ENCODE measurements around the gene ABCF1. TPM values are rescaled to one million over a fixed set of nuclear protein-coding genes. Genes with fewer than 3 reads are reported as not detected.
"Not testable (repeated sequence)": the region's sequence is repeated elsewhere in the genome, so short reads cannot be mapped to it uniquely, and the experiment has no call there.

The ABCF1 gene
- total RNA-seq: 10 to 100 TPM; 42.3 to 49.2 TPM

- Histone ChIP-seq H3K36me3 (no peaks in the 10 kb centered on the region), H3K27ac (peak within 1 kb of the TSS; percentile 88 to 90), H3K27me3 (replicated peaks; ENCODE audit: insufficient read depth) (no peaks in the 10 kb centered on the region), H3K9me3 (no peaks in the 10 kb centered on the region), H3K4me3 (peak within 1 kb of the TSS; percentile 57 to 61), H3K4me1 (replicated peaks) (peaks cover 6% of the 10 kb centered on the region)
- WGBS: under 1% methylated on average over 50 of the region's 59 CpGs
- intact Hi-C loops (cut with DNase I): no loop called here
- peak in 2 of 4 experiments; percentile 2 to 13 for TF ChIP-seq CTCF (IDR thresholded peaks at IDR 0.05)
- TF ChIP-seq POLR2AphosphoS5 (IDR thresholded peaks at IDR 0.05): peak; percentile 98
- peak; percentile 88 for TF ChIP-seq POLR2A (IDR thresholded peaks at IDR 0.05)
- DNase-seq (ENCODE audit: low spot score): peak; percentile 99
Measured at GRCh38 chr6:30571075-30571761, at the start of gene ABCF1. ABCF1 (plus strand) TSS chr6:30571442; CDS start chr6:30571488, 46 bp downstream.

DNA sequence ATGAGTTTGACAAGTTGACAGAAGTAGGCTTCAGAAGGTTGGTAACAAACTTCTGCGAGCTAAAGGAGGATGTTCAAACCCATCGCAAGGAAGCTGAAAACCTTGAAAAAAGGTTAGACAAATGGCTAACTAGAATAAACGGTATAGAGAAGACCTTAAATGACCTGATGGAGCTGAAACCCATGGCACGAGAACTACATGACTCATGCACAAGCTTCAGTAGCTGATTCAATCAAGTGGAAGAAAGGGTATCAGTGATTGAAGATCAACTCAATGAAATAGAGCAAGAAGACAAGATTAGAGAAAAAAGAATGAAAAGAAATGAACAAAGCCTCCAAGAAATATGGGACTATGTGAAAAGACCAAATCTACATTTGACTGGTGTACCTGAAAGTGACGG is 49.3 kb upstream of the ABCF1 start:
- H3K36me3 ChIP-seq; H3K9me3 ChIP-seq; H3K4me1 ChIP-seq (replicated peaks); intact Hi-C loops (cut with DNase I); DNase-seq (ENCODE audit: low spot score); H3K4me3 ChIP-seq; H3K27me3 ChIP-seq (replicated peaks; ENCODE audit: insufficient read depth); H3K27ac ChIP-seq: not testable (repeated sequence)
- WGBS: 90% methylated on average over 5 of the region's 5 CpGs

- H3K4me3 ChIP-seq; DNase-seq (ENCODE audit: low spot score); H3K4me1 ChIP-seq (replicated peaks); intact Hi-C loops (cut with DNase I); H3K9me3 ChIP-seq; H3K27ac ChIP-seq; H3K27me3 ChIP-seq (replicated peaks; ENCODE audit: insufficient read depth); H3K36me3 ChIP-seq: not testable (repeated sequence)
- 96% methylated on average over 3 of the region's 3 CpGs for WGBS
Measured at GRCh38 chr6:30526444-30526843, 44.8 kb upstream of the ABCF1 start.

DNA sequence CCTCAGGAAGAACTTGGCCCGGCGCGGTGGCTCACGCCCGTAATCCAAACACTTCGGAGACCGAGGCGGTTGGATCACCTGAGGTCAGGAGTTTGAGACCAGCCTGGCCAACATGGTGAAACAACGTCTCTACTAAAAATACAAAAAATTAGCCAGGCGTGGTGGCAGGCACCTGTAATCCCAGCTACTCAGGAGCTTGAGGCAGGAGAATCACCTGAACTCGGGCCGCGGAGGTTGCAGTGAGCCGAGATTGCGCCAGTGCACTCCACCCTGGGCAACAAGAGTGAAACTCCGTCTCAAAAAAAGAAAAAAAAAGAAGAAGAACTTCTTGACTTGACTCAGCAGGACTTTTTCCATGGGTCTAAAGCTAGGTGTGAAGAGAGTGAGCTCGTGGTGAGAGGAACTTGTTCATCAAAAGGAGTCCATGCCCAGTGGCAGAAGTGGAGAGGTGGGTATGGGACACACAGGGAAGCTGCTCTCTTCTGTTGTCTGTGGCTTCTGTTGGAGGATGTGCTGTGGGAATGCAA is 41.8 kb upstream of the ABCF1 start:
- H3K4me1 ChIP-seq (replicated peaks); H3K4me3 ChIP-seq; H3K27ac ChIP-seq; H3K27me3 ChIP-seq (replicated peaks; ENCODE audit: insufficient read depth); H3K9me3 ChIP-seq; H3K36me3 ChIP-seq; DNase-seq (ENCODE audit: low spot score); intact Hi-C loops (cut with DNase I): not testable (repeated sequence)
- WGBS: 89% methylated on average over 17 of the region's 17 CpGs

DNA sequence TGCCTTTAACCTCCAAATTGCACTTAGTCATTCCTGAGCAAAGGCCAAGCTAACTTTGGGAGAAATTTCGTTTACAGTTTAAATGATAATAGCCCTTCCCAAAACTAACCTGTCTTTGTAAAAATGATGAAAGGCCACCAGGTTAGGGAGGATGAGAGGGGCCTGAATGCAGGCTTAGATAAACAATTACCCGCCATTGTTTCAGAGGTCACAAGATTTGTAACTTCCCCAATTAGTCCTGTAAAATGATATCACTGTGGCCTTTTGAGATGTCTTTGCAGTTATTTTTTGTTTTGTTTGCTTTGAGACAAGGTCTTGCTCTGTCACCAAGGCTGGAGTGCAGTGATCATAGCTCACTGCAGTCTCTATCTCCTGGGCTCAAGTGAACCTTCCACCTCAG is 41.2 kb upstream of the ABCF1 start:
- WGBS: 40% methylated on average over 2 of the region's 2 CpGs
- no peaks in the 10 kb centered on the region for H3K9me3 ChIP-seq
- TF ChIP-seq POLR2A (IDR thresholded peaks at IDR 0.05) (no peak), POLR2AphosphoS5 (IDR thresholded peaks at IDR 0.05) (no peak), CTCF (IDR thresholded peaks at IDR 0.05) (no peak)
- no peaks in the 10 kb centered on the region for H3K36me3 ChIP-seq
- no peak for DNase-seq (ENCODE audit: low spot score)
- no peak overlapping the region for H3K4me3 ChIP-seq
- intact Hi-C loops (cut with DNase I): loop anchor here (5.0 kb wide), 1 partner anchor 48 kb away; no protein-coding TSS in a partner anchor
- no peaks in the 10 kb centered on the region for H3K4me1 ChIP-seq (replicated peaks)
- H3K27me3 ChIP-seq (replicated peaks; ENCODE audit: insufficient read depth): no peaks in the 10 kb centered on the region
- no peak overlapping the region for H3K27ac ChIP-seq

- no peak overlapping the region for H3K4me3 ChIP-seq
- TF ChIP-seq CTCF (IDR thresholded peaks at IDR 0.05): no peak
- no peak for TF ChIP-seq POLR2AphosphoS5 (IDR thresholded peaks at IDR 0.05)
- no peak for TF ChIP-seq POLR2A (IDR thresholded peaks at IDR 0.05)
- no peaks in the 10 kb centered on the region for H3K27me3 ChIP-seq (replicated peaks; ENCODE audit: insufficient read depth)
- no peaks in the 10 kb centered on the region for H3K4me1 ChIP-seq (replicated peaks)
- H3K9me3 ChIP-seq: no peaks in the 10 kb centered on the region
- H3K36me3 ChIP-seq: no peaks in the 10 kb centered on the region
- H3K27ac ChIP-seq: no peak overlapping the region
- 77% methylated on average over 15 of the region's 15 CpGs for WGBS
- DNase-seq (ENCODE audit: low spot score): no peak
- intact Hi-C loops (cut with DNase I): loop anchor here (5.0 kb wide), 1 partner anchor 51 kb away; no protein-coding TSS in a partner anchor
Measured at GRCh38 chr6:30533460-30534294, 37.6 kb upstream of the ABCF1 start.

Data from prostate gland (tissue), 2 donors.